Astrocyte of the spinal cord (primary cell): ENCODE measurements around the gene WNT3A.

Experiments used
- DNase-seq: peaks from one replicate; pipeline ENCODE4 v3.0.0; 2011; ENCODE audit warnings: low read depth, low spot score
- H3K4me3 ChIP-seq: 2 replicates; pipeline ENCODE4 v1.5.1; 2011; ENCODE audit warnings: low read depth, mild to moderate bottlenecking, low read length, moderate library complexity
- in situ Hi-C: cut with HindIII; loops from 2 replicates; pipeline ENCODE4 v1.10.0; 2017; ENCODE audit warnings: low sequenced_read_pairs
- TF ChIP-seq, protein P1 (sequence below): IDR thresholded peaks from 2 replicates; pipeline ENCODE4 v1.5.1; 2012; ENCODE audit warnings: low read depth, mild to moderate bottlenecking, low read length, inconsistent platforms

WNT3A gene

DNA sequence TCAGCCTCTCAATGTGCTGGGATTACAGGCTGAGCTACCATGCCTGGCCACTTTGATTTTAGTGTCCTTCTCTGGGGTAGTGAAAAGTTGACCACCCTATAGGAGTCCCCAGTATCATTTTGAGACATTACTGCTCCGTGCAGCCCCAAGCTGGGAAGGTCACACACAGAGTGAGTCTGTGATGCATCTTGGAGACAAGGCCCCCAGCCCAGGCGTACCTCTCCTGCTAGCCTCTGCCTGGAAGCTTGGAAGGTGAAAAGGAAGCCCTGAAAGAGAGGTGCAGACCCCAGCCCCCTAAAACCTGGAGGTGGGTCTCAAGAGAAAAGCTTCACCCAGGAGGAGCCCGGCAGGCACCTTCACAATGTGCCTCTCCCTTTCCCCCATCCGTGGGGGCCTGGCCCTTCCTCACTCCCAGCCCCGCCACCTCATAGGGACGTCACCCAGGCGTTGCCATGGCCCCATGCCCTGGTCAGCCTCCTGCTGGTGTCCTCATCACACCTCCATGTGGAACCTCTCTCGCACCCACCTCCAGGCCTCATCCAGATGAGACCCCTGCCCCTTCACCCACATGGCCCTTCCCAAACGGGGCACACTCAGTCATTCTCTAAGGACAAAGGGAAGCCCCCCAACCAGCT is 70.1 kb downstream of the WNT3A start:
- DNase-seq, result no peak
- no peak overlapping the region for H3K4me3 ChIP-seq
- in situ Hi-C loops, result no loop called here
- TF ChIP-seq, protein P1, sequence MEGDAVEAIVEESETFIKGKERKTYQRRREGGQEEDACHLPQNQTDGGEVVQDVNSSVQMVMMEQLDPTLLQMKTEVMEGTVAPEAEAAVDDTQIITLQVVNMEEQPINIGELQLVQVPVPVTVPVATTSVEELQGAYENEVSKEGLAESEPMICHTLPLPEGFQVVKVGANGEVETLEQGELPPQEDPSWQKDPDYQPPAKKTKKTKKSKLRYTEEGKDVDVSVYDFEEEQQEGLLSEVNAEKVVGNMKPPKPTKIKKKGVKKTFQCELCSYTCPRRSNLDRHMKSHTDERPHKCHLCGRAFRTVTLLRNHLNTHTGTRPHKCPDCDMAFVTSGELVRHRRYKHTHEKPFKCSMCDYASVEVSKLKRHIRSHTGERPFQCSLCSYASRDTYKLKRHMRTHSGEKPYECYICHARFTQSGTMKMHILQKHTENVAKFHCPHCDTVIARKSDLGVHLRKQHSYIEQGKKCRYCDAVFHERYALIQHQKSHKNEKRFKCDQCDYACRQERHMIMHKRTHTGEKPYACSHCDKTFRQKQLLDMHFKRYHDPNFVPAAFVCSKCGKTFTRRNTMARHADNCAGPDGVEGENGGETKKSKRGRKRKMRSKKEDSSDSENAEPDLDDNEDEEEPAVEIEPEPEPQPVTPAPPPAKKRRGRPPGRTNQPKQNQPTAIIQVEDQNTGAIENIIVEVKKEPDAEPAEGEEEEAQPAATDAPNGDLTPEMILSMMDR, result no peak

DNA sequence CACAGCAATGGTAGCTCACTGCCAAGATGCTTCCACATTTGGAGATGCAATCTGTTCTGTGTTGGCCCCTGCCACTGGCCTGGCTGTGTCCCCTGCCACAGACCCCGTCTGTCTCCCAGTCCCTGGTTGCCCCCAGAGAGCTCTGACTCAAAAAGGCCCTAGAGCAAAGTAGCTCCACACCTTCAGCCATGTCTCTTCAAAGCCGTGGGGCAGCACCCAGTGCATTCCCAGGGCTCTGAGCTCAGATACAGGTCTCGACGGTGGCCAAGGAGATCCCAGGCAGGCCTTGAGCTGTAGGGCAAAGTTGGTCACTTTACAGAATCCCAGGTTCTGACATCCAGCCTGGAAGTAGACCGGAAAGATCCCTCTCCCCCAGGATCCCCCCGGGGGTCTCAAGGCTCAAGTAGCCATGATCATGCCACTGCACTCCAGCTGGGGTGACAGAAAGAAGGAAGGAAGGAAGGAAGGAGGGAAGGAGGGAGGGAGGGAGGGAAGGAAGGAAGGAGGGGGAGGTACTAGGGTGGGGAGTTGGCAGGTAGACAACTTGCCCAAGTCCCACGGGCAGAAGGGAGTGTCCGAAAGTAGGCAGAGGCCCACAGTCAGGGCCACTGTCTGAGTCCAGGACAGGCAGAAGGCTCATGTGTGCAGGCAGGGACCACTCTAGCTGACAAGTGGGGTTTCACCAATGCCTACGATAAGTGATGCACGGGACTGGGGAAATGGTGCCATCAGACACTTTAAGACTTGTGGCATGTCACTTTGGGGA is 71.0 kb downstream of the WNT3A start:
- no peak overlapping the region for H3K4me3 ChIP-seq
- in situ Hi-C loops, result no loop called here
- DNase-seq, result no peak
- TF ChIP-seq, protein P1, result no peak

DNA sequence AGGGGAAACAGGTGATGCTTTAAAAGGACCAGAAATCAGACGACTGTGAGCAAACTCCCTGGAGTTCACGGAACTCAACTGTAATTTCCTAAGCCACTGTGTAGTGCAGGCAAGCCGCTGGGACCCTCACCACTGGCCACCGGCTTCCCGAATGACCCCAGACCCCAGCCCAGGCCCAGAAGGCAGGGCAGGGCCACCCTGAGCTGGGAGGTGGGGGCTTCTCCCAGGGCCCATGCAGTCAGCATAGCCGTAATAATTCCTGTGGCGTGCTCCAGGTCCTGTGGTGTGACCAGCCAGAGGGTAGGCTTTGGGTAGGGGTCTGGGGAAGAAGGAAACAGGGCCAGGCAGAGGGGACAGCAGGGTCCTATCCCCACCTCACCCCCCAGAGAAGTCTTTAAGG is 72.2 kb downstream of the WNT3A start:
- in situ Hi-C loops, result no loop called here
- TF ChIP-seq, protein P1, result no peak
- H3K4me3 ChIP-seq, result no peak overlapping the region
- no peak for DNase-seq

DNA sequence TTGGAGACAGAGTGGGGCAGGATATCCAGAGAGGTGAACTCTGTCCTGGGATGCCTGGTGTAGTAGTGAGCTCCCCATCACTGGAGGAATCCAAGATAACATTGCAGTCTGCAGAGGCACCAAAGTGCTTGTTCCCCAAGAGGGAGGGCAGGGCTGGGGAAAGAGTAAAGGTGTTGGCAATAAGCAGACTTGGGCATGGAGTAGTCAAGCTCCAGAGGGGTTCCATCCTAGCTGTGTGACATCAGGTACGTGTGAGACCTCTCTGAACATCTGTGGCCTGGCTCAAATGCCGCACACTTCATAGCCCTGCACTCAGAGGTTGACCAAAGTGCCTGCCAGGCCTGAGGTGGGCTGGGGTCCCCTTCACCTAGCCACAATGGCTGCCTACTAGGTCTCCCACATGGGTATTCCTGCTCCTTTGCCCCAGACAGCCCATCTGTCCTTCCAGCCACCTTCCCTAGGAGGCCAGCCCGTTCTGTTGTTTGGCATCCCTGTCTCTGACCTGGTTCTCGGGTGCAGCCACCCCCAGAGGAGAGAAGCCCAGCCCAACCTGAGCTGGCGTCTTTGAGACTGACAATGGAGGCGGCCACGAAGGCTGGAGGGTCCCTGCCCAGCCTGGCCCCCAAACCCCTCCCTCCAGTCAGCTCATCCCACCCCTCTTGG is 72.9 kb downstream of the WNT3A start:
- in situ Hi-C loops, result no loop called here
- no peak for DNase-seq
- TF ChIP-seq, protein P1, result no peak
- no peak overlapping the region for H3K4me3 ChIP-seq

DNA sequence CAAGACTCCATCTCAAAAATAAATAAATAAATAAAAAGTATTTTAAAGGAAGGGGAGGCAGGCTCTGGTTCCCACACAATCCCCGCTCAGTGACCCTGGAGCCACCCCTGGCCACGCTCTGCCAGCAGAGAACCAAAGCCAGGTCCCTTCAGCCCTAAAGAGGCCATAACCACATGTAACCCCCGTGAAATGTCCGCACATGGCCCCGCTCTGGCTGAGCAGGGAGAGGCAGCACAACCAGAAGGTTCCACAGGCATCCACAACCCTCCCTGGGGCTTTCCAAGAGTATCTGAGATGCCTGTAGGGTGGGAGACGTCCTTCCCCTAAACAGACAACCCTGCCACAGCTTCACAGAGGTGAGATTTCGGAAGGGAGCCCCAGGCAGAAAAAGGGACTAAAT is 74.3 kb downstream of the WNT3A start:
- DNase-seq, result no peak
- in situ Hi-C loops, result no loop called here
- TF ChIP-seq, protein P1, result no peak
- H3K4me3 ChIP-seq, result peak overlapping the region; percentile 76

DNA sequence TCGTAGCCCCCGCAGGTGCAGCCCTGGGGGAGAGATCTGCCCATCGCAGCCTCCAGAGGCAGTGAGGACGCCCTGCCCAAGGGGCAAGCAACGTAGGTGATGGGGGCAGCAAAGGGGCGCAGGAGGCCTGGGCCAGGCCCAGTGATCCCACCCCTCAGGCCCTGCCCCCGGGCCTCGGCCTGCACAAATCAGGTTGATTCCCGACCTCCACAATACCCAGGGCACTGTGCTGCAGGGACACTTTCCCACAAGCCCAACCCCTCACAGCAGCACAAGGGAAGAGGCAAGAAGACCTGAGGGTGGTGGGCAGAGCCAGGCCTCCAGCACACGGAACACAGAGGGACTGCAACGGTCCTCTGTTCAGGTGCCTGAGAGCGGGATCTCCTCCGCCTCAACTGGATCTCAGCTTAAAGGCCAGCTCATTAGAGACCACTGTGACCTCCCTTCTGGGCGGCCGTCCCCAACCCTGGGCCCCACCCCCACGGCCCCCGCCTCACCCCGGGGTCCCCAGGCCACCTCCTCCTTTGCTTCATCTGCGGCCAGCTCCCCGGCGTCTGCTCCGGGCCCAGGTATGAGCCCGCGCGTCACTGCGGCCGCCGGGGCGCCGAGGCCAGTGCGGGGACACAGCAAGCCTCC is 74.9 kb downstream of the WNT3A start:
- no peak for DNase-seq
- TF ChIP-seq, protein P1, result no peak
- in situ Hi-C loops, result no loop called here
- peak overlapping the region; percentile 76 for H3K4me3 ChIP-seq
